HG03045 (cell line): ENCODE measurements around the gene MAML3.

Source experiments
- ATAC-seq: cut with Tn5 transposase; IDR thresholded peaks from one replicate; pipeline ENCODE4 v1.9.1; 2021; ENCODE audit warnings: mild to moderate bottlenecking, moderate library complexity; ENCODE audit not compliant: unreplicated experiment

Gene MAML3

DNA sequence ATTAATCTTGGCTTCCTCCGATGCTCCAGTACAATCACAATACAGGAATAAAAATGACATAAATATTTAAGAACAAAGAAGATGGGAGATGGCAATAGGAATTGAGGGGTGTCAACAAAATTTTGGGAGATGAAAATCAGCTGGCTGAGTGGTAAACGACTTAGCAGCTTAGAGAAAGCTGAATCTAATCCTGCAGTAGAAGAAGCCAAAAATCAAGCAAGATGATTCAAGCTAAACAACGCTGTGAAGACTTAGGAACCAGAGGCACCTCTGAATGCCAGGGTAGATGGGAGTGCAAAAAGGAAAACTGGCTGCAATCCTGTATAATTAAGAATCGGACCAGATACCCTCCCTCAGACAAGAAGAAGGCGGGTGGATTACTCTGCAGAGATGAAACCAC, 273.1 kb downstream of the MAML3 start:
- no peak for ATAC-seq

DNA sequence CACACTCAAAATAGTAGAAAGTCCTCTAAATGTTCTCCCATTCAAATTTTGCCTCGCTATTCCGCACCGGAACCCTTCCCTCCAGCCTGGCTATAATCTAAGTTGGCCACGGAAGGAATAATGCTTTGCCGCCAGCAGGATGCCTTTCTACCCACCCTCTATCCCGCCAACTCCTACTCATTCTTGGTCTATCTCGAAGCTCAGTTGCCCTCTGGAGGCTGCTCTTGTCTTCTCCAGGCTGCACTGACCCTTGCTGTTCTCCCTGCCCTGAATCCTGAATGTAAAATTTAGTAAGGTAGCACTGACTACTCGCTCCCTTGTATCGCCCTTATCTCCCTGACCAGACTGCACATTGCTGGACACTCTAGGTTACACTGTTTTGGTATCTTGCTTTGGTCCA, 275.9 kb downstream of the MAML3 start:
- ATAC-seq: no peak

DNA sequence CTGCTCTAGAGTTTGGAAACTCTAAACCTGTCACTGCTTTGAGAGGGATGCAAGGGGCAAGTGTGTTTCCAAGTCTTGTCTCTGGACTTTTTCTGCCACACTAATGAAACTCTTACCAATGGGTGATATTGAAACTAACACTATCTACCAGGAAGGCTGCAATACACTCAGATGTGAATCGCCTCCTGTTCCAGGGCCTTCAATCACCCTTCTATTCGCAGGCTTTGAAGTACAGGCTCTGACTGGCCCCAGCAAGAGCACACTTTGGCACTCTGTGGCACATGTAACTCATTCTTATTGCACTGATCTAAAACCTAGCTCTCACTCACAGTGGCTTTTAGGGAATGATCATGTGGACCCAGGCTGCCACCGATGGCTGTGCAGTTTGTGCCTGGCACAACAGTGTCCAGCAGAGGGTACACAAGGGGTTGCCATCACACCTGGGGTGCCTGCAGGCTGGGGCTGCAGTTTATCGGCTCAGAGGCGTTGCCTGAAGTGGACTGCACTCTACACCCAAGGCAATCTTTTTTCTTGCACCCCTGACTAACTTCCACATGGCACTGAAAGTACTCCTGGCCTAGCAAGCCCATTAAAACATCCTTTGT, 277.5 kb downstream of the MAML3 start:
- no peak for ATAC-seq

DNA sequence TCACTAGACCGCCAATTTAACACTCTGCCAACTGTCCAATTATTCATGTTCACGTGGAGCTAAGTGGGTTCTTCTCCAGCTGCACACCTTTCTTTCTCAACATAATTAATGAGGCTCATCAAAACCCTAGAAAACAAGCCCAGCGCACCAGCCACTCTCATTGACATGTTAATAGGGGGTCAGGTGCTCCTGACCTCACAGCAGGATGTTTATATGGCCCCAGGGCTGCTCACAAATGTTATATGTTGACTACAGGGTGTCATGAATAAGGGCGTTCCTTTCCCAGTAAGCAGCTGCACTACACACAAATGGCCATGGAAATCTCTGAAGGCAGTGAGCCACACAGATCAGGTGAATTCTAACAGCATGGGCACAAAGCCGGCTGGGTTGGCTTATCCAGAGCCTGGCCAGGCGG, 278.6 kb downstream of the MAML3 start:
- ATAC-seq: no peak

- ATAC-seq: no peak
Observed at GRCh38 chr4:139873111-139873860, 280.7 kb downstream of the MAML3 start.

- no peak for ATAC-seq
Observed at GRCh38 chr4:139872274-139872673, 281.7 kb downstream of the MAML3 start.

DNA sequence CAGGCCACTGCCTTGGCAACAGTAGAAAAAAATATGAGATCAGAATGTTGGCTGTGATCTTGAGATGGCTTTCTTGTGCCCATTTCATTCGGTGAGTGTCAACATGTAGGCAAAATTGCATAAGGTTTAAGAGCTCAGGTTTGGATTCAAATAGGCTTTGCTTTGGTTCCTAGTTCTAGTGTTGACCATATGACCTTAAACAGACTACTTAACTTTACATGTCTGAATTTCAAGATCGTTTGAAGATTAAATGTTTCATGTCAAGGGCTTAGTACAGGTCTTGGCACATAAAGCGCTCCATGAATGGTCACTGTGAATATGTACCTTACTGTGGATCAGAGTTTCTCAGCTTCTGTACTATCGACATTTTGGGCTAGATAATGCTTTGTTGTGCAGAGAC, 284.2 kb downstream of the MAML3 start:
- ATAC-seq: no peak

- ATAC-seq: no peak
Observed at GRCh38 chr4:139866276-139866962, 287.6 kb downstream of the MAML3 start.

DNA sequence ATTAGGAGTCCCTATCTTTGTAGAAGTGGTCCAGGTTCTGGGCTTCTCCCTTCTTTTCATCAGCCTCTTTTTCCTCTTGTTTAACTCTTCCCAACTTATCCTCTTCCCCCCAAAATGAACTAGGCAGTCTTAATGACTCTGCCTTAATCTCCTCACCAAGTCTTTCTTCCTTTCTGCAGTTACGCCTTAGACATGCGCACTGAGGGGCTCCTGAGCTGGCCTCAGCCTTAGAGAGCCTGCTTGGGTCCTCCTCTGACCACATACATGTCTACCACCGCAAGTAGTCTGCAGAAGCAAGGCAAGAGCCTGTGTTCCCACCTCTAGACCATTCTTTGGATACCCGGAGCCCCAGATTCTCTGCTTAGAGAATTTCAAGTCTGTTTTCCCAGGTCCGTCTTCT, 288.4 kb downstream of the MAML3 start:
- no peak for ATAC-seq

DNA sequence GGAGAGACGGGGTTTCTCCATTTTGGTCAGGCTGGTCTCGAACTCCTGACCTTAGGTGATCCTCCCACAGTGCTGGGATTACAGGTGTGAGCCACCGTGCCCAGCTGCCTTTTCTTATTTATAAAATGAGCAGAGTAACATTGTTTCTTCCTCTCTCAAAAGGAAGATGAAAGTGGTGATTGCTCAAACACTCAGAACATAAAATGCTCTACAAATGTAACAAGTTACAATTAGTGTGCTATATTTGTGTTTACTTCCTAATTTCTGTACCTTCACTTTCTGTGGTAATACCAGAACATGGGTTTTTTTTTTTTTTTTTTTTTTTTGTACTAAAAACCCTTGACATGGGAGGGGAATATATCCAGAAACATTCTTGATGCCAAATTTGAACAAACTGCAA, 290.5 kb downstream of the MAML3 start:
- ATAC-seq: no peak

- no peak for ATAC-seq
Observed at GRCh38 chr4:139861471-139861870, 292.5 kb downstream of the MAML3 start.

DNA sequence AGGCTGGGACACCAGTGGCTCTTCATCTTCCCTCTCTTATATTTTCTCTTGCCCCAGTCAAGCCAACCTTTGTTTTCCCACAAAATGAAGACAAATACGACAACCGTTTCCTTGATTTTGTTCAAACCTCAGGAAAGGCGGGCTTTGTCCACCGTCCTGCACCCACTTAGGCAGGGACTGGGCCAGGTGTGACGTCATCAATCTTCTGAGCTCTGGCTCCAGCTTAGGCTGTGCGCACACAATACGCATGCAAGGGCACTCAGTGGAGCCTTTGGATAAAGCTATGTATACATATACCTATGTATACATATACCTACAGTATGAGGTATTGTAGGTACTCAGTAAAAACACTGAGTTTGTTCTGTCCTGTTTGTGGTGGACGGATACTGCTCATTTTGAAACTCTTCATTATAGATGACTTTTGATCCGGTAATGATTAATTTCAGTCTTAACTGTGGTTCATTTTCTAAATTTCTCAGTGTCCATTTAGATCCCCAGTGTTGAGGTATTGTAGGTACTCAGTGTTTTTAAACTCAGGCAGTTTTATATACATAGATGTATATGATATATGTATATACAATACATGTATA, 293.5 kb downstream of the MAML3 start:
- no peak for ATAC-seq

DNA sequence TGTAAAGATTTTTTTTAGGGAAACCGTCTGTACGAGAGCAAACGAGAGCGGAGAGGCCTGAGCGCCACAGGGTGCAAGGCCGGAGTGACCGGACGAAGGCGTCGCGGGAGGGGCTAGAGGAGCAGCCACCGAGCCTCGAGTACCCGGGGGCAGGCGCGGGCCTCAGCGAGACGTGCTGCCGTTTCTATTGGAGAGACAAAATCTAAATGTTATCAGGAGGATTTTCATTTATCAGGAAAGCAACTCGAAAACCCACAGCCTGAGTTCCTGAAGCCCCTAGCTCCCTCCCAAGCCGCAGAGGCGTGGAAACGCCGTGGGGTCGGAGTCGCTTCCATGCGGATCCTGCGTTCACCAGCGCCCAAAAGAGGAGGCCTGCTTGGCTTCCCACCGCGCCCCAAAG, 294.1 kb downstream of the MAML3 start:
- ATAC-seq: no peak

DNA sequence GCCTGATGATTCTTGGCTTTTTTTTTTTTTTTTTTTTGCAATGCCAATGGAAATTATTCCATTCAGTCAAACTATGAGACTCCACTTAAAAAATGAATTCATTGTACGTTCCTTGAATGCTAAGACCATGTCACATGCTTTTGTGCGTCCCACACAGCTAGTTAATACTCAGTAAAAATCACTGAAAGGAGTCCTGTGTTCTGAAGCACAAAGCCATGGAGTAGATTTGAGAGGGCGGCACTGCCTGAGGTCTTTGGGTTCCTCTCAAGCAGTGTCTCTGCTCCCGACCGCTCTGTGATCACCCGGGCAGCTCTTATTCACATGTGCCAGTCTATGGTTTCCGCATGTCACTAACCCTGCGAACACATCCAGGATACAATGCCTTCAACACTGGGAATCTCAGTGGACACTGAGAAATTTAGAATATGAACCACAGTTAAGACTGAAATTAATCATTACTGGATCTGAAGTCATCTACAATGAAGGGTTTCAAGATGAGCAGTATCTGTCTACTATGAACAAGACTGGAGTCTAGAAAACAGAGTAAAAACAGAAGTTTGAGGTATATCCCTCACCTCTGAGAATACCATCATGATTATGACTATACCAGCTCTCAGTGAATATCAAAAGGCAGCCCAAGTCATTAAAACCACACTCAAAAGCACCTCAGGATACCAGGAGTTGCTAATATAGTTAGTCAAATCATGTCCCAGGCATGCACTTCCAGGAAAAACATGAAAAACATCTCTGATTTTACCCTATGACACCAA, 295.4 kb downstream of the MAML3 start:
- ATAC-seq: peak; percentile 96

DNA sequence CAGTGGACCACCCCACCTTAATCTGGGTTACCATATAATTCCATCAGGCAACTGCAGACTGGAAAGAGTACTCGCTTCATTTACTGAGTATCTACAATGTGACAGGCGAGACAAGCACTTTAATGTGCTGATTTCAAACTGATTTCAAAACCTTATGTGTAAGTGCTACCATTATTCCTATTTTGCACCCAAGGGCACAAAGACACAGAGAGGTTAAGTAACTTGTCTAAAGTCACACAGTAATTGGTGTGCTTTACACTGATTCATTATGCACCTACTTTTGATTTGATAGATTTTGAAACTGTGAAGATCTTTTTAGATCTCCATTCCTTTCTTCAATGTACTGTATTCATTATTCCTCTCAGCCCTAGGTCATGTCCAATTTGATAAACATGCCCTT, 296.0 kb downstream of the MAML3 start:
- no peak for ATAC-seq

DNA sequence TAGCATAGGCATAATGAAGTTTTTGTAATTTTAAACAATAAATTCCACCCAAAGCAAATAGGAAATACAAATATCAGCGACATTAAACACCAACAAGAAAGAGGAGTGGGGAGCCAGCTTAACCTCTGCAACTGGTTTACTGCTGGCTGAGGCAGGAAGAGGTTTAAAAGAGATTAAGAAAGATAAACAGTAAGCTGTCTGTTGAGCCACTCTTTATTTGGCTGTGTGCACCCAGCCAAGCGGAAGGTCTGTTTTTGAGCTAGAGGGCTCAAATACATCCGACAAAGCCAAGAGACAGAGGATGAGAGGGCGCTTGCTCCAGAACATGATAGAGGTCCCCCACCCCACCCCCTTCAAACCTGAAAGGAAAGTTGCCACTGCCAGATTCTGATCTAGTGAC, 297.0 kb downstream of the MAML3 start:
- no peak for ATAC-seq

DNA sequence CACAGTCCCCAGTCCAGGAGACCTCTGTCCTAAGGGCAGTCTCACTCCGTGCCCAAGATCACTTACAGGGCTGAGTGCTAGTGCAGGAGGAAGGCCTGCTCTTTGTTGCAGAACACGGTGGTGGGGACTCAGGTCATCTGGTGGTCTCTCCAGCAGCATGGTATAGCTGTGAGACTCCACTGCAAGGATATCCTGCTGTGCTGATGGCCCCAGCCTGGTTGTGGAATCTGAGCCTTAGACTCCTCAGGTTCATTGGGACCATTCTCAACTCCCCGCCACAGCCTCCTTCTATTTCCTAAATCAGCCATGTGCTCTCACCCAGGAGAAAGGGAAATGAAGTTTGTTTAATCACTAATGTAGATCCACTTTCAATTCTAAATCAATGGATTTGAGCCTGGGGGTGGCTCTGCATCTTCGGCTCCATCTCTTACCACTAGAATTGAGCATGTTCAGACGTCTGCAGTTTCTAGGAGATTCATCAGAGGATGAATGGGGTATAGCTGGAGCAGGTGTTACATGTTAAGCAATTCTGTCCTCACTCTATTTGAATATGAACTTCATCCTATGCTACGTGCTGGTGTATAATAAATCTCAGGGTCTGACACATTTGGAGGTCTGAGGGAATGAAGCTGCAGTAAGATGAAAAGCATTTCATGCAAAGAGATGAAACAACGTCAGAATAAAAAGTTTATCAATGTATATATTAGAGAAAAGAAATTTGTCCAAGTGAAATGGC, 299.1 kb downstream of the MAML3 start:
- ATAC-seq: no peak

DNA sequence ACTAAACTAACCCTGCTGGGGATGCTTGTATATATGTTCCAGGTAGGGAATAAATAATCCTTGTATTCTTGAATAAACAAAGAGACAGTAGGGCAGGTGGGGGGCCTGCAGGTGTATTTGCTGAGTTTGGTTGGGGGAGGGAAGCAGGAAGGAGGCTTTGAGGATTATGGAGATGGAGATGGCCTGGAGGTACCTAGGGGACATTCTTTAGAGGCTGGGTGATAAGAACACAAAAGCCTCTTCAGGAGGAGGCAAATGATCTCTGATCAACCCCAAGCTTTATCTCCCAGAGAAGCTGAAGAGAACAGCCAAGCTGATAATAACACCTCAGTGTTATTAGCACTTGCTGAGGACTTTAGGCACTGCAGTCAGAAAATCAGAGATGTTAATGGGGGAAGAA, 300.7 kb downstream of the MAML3 start:
- no peak for ATAC-seq

- ATAC-seq: no peak
Observed at GRCh38 chr4:139852612-139853269, 301.2 kb downstream of the MAML3 start.

- no peak for ATAC-seq
Observed at GRCh38 chr4:139851639-139852038, 302.3 kb downstream of the MAML3 start.
